K562 (cell line): ENCODE measurements around the gene ANK2. TPM values are rescaled to one million over a fixed set of nuclear protein-coding genes. Genes with fewer than 3 reads are reported as not detected.

Experiments
- ATAC-seq: fragments of 200-7000 bp; cut with Tn5 transposase; 3 replicates; pipeline ENCODE4 v1.9.1; 2020; ENCODE audit warnings: moderate library complexity
- BruUV-seq: library from RNA; stranded (reverse); fragments of 400-500 nt; replicated peaks from 2 replicates; lab custom pipeline; 2021; lab: Mats Ljungman, UMichigan
- CTCF ChIA-PET: fragments of 300-600 bp; formaldehyde crosslinking; extraction: SDS; loops from one replicate; lab custom pipeline; 2021; ENCODE audit warnings: low intra/inter-chr PET ratio; lab: Yijun Ruan, JAX
- POLR2A ChIA-PET: fragments of 300-600, 350-650 bp; sonication (Branson Sonifier 250); formaldehyde crosslinking; extraction: SDS; loops from one replicate; lab custom pipeline; 2021; ENCODE audit warnings: antibody characterized with exemption, inconsistent platforms; lab: Yijun Ruan, JAX
- DNase-seq, 4 experiments: peaks; one replicate each; pipeline versions ENCODE4 v3.0.0 to v3.0.0-alpha.2; 2011 to 2018; ENCODE audit warnings: low spot score in 3 of 4, mixed read lengths in 3 of 4; ENCODE audit errors: extremely low read depth in 1 of 4
- FAIRE-seq: peaks from 2 replicates; lab custom pipeline; 2011; peaks lifted over from hg19 to GRCh38; lab: Jason Lieb, UNC
- H2AFZ ChIP-seq: 2 replicates; pipeline ENCODE4 v1.6.0; 2011; ENCODE audit warnings: low read depth, low read length, control low read depth, inconsistent platforms
- H3K27ac ChIP-seq: fragments of 200-600 bp; 3 replicates; pipeline ENCODE4 v1.8.0; 2011; ENCODE audit warnings: low read depth, mild to moderate bottlenecking, control low read depth, inconsistent platforms, low read length, moderate library complexity, mixed read lengths; ENCODE audit errors: extremely low read depth
- H3K27me3 ChIP-seq, 2 experiments: fragments of 300-600 bp in 1 of 2; 2 replicates in 1 of 2; 3 replicates in 1 of 2; pipeline versions ENCODE4 v1.6.0 to v1.8.0; 2011; ENCODE audit warnings: inconsistent platforms in 2 of 2, low read length in 2 of 2, mild to moderate bottlenecking in 1 of 2, mixed read lengths in 1 of 2, moderate library complexity in 1 of 2; ENCODE audit not compliant: control insufficient read depth in 2 of 2, insufficient read depth in 2 of 2
- H3K36me3 ChIP-seq: fragments of 300-600 bp; 3 replicates; pipeline ENCODE4 v1.8.0; 2011; ENCODE audit warnings: mild to moderate bottlenecking, low read length, inconsistent platforms; ENCODE audit not compliant: control insufficient read depth, insufficient read depth
- H3K4me1 ChIP-seq, 2 experiments: fragments of 200-600 bp in 1 of 2; replicated peaks in 1 of 2; 2 replicates in 1 of 2; 3 replicates in 1 of 2; pipeline versions ENCODE4 v1.5.1 to v1.8.0; 2011; ENCODE audit warnings: inconsistent platforms in 2 of 2, low read length in 2 of 2, mild to moderate bottlenecking in 1 of 2, mixed read lengths in 1 of 2, moderate library complexity in 1 of 2; ENCODE audit not compliant: control insufficient read depth in 2 of 2, insufficient read depth in 2 of 2
- H3K4me2 ChIP-seq: 2 replicates; pipeline ENCODE4 v1.6.1; 2011; ENCODE audit warnings: low read length, control low read depth, inconsistent platforms, mixed read lengths; ENCODE audit not compliant: insufficient read depth
- H3K4me3 ChIP-seq: fragments of 200-600 bp; sonication (generic), shearing (Covaris generic); 2 replicates; pipeline ENCODE4 v1.5.1; 2016; ENCODE audit warnings: control low read depth, inconsistent platforms
- H3K79me2 ChIP-seq: fragments of 200-600 bp; 3 replicates; pipeline ENCODE4 v1.8.0; 2011; ENCODE audit warnings: low read length, inconsistent platforms; ENCODE audit not compliant: control insufficient read depth, insufficient read depth
- H3K9ac ChIP-seq, 2 experiments: 2 replicates each; pipeline versions ENCODE4 v1.6.0 to v1.6.1; 2011; ENCODE audit warnings: low read depth in 2 of 2, low read length in 2 of 2, control low read depth in 1 of 2, inconsistent platforms in 1 of 2, mild to moderate bottlenecking in 1 of 2, mixed read lengths in 1 of 2; ENCODE audit not compliant: insufficient read depth in 1 of 2
- H3K9me1 ChIP-seq: one replicate; pipeline ENCODE4 v1.6.0; 2011; ENCODE audit warnings: inconsistent platforms, mild to moderate bottlenecking, low read length, moderate library complexity; ENCODE audit not compliant: control insufficient read depth, insufficient read depth
- H3K9me3 ChIP-seq: replicated peaks from 2 replicates; pipeline ENCODE4 v1.5.1; 2011; ENCODE audit warnings: low read depth, low read length, inconsistent platforms; ENCODE audit not compliant: control insufficient read depth, insufficient read depth
- H4K20me1 ChIP-seq: replicated peaks from 2 replicates; pipeline ENCODE4 v1.6.1; 2011; ENCODE audit warnings: low read length, inconsistent platforms, mixed read lengths; ENCODE audit not compliant: control insufficient read depth, insufficient read depth
- E4F1 ChIP-seq: fragments of 250-450 bp; sonication (Bioruptor Pico); IDR thresholded peaks from 2 replicates; pipeline ENCODE4 v1.5.0; 2021; ENCODE audit warnings: mild to moderate bottlenecking, borderline replicate concordance
- KDM1A ChIP-seq, 2 experiments: fragments of 450-650 bp; IDR thresholded peaks; 2 replicates each; pipeline ENCODE4 v1.6.1; 2016; ENCODE audit warnings: mild to moderate bottlenecking in 2 of 2
- NR4A1 ChIP-seq, 2 experiments: fragments of 250-450 bp in 1 of 2; fragments of 450-650 bp in 1 of 2; sonication (Bioruptor Pico) in 1 of 2; IDR thresholded peaks; 2 replicates each; pipeline versions ENCODE4 v1.4.0 to v1.6.1; 2016 to 2020; ENCODE audit warnings: mild to moderate bottlenecking in 2 of 2, missing compliant biosample characterization in 1 of 2, missing genetic modification characterization in 1 of 2, moderate library complexity in 1 of 2
- PYGO2 ChIP-seq: fragments of 450-650 bp; IDR thresholded peaks from 2 replicates; pipeline ENCODE4 v1.6.1; 2016; ENCODE audit warnings: mild to moderate bottlenecking, missing genetic modification characterization, moderate library complexity, missing compliant biosample characterization
- ZBTB12 ChIP-seq: fragments of 250-450 bp; sonication (Bioruptor Pico); IDR thresholded peaks from 2 replicates; pipeline ENCODE4 v1.4.0; 2020
- ZNF316 ChIP-seq: fragments of 450-650 bp; IDR thresholded peaks from 2 replicates; pipeline ENCODE4 v1.6.1; 2016
- WGBS: fragments of 100-300 bp; shearing (Covaris generic); methylation state at CpG from one replicate; pipeline ENCODE4 v1.1.6; 2016; ENCODE audit warnings: low coverage, mixed read lengths; ENCODE audit not compliant: insufficient coverage; ENCODE audit errors: missing lambda C conversion rate; 5-methylcytosine and 5-hydroxymethylcytosine counted together
- in situ Hi-C: fragments of 300-500 bp; cut with MboI; formaldehyde crosslinking; loops from 4 replicates; pipeline ENCODE4 v1.15.0; 2018; ENCODE audit warnings: inconsistent platforms, mixed read lengths
- intact Hi-C: fragments of 100-400 bp; cut with micrococcal nuclease; formaldehyde crosslinking; loops from 2 replicates; pipeline ENCODE4 v1.14.2; 2022
- polyA plus RNA-seq, 8 experiments: library from polyadenylated mRNA; depleted of rRNA in 4 of 8; stranded (reverse) in 5 of 8; unstranded in 3 of 8; fragments of >200 nt; fragmentation: Nextera tagmentation in 2 of 8; fragmentation: Illumina TruSeq in 1 of 8; extraction: Ambion mirVana in 2 of 8; extraction: Trizol in 1 of 8; gene quantifications; 2 replicates each; pipeline versions ENCODE4 v1.2.1 to v1.2.3, GENCODE V29; 2011 to 2014; ENCODE audit warnings: inconsistent platforms in 1 of 8, missing spikeins in 1 of 8
- total RNA-seq, 7 experiments: library from RNA; depleted of rRNA in 6 of 7; stranded (reverse); fragments of >200 nt in 6 of 7; fragmentation: Illumina TruSeq in 2 of 7; extraction: Trizol in 2 of 7; gene quantifications; 2 replicates each; pipeline versions ENCODE4 v1.2.1 to v1.2.3, GENCODE V29; 2011 to 2021; ENCODE audit warnings: low replicate concordance in 1 of 7

Gene ANK2
- total and polyA plus RNA-seq, 9 of the 15 experiments (the other 6 are each of a cell fraction or from before 2014, with no cell fraction given) = 0.07 to 0.24 TPM; not detected in 7

- POLR2A ChIA-PET = no interaction called here
- in situ Hi-C loops = loop anchor here (25.0 kb wide), 1 partner anchor 964 kb away; no protein-coding TSS in a partner anchor
- Histone ChIP-seq H3K27ac (no peak overlapping the region), H4K20me1 (no peaks in the 10 kb centered on the region), H3K9me3 (no peaks in the 10 kb centered on the region), H3K9ac (no peak overlapping the region), H2AFZ (no peak overlapping the region), H3K4me3 (no peak overlapping the region), H3K9me1 (no peaks in the 10 kb centered on the region), H3K27me3 (no peaks in the 10 kb centered on the region), H3K36me3 (no peaks in the 10 kb centered on the region), H3K4me2 (no peak overlapping the region), H3K4me1 (no peaks in the 10 kb centered on the region), H3K79me2 (no peaks in the 10 kb centered on the region)
- intact Hi-C loops = no loop called here
- TF ChIP-seq PYGO2 (tag) (no peak), KDM1A (IDR thresholded peaks at IDR 0.05) (no peak), ZBTB12 (CRISPR knock-in tag) (no peak), E4F1 (CRISPR knock-in tag) (no peak), NR4A1 (CRISPR knock-in tag; IDR thresholded peaks at IDR 0.05) (no peak), NR4A1 (tag; IDR thresholded peaks at IDR 0.05) (no peak), ZNF316 (no peak)
- ATAC-seq (no peak), FAIRE-seq (no peak), DNase-seq (no peak)
- CTCF ChIA-PET = no interaction called here
- WGBS = 0% methylated on average over 1 of the region's 1 CpG
- BruUV-seq = no TSS peak
These were observed 374.2 kb downstream of the ANK2 start for GRCh38 chr4:113423631-113424030.
